Fibroblast of pulmonary artery (primary cell): ENCODE data around the gene SPOUT1.

Experiments
- DNase-seq: peaks from one replicate; pipeline ENCODE4 v3.0.0-alpha.2; 2010; ENCODE audit warnings: low read depth
- H3K4me3 ChIP-seq: replicated peaks from 2 replicates; pipeline ENCODE4 v1.5.1; 2011; ENCODE audit warnings: low read depth, mild to moderate bottlenecking, control low read depth, low read length, moderate library complexity
- CTCF ChIP-seq: IDR thresholded peaks from 2 replicates; pipeline ENCODE4 v1.5.1; 2011; ENCODE audit warnings: mild to moderate bottlenecking, control low read depth, low read length, inconsistent platforms; ENCODE audit errors: missing control alignments

SPOUT1 gene

DNA sequence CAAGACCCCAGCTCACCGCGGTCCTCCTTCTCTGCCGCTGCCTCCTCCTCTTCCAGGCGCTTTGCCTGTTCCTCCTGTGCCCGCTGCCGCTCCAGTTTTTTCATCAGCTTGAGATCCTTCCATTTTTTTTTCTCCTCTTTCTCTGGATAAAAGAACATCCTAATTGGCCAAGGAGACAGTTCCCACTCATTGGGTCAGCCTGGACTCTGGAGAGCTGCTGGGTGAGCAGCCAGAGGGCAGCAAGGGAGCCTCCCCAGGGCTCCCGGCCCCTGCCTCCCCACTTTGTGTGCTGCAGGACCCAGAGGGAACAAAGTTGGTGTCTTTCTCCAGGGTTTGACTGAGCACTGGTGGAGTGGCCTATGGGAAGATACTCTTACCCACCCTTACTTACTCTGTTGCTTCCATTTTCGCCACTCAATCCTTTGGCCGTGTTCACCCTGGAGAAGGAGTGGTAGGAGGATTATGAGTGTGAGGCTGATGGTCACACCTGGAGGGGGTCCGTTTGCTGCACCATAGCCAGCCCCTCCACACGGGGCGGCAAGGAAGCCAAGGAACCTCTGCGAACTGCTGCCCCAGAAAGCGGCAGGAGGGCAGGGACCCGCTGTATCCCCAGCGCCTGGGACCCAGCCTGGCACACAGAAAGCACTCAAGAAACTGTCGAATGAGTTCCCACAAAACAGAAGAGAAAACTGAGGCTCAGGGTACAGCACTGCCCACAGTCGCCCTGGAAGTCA lies 708 bp downstream of the SPOUT1 start:
- no peak for DNase-seq
- TF ChIP-seq CTCF = no peak
- peak overlapping the region; percentile 64 for H3K4me3 ChIP-seq

- TF ChIP-seq CTCF = no peak
- DNase-seq = no peak
- no peak overlapping the region for H3K4me3 ChIP-seq
Observed at GRCh38 chr9:128828267-128828666, 1.3 kb downstream of the SPOUT1 start.

- DNase-seq = no peak
- TF ChIP-seq CTCF = no peak
- H3K4me3 ChIP-seq = no peak overlapping the region
Observed at GRCh38 chr9:128825923-128826700, 3.5 kb downstream of the SPOUT1 start.

GRCh38 chr9:128824911-128825310 lies 4.7 kb downstream of the SPOUT1 start:
- H3K4me3 ChIP-seq = no peak overlapping the region
- DNase-seq = no peak
- no peak for TF ChIP-seq CTCF

DNA sequence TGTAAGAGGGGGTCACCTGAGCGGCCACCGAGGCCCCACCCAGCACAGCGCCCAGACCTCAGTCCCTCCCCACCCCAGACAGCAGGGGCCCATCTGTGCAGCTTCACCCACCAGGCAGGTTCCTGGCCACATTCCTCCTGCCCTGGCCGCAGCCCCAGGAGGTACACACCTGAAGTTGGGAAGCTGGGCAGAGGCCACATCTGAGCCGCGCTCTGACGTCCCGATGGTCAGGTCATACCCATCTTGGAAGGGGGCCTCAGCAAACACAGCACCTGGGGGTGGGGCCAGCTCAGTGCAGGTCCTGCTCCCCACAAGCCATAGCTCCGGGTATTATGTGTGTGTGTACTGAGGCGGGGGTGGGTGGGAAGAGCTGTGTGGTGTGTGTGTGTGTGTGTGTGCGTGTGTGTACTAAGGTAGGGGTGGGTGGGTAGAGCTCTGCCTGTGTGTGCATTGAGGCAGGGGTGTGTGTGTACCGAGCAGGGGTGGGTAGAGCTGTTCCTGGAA lies 5.6 kb downstream of the SPOUT1 start:
- no peak for DNase-seq
- H3K4me3 ChIP-seq = no peak overlapping the region
- no peak for TF ChIP-seq CTCF

GRCh38 chr9:128823362-128823902 lies 6.2 kb downstream of the SPOUT1 start:
- DNase-seq = no peak
- no peak for TF ChIP-seq CTCF
- H3K4me3 ChIP-seq = no peak overlapping the region
